ENCODE measurements around the gene SPDYE16.
"Not testable (repeated sequence)": the region's sequence is repeated elsewhere in the genome, so short reads cannot be mapped to it uniquely, and the experiment has no call there.

SPDYE16 gene

DNA sequence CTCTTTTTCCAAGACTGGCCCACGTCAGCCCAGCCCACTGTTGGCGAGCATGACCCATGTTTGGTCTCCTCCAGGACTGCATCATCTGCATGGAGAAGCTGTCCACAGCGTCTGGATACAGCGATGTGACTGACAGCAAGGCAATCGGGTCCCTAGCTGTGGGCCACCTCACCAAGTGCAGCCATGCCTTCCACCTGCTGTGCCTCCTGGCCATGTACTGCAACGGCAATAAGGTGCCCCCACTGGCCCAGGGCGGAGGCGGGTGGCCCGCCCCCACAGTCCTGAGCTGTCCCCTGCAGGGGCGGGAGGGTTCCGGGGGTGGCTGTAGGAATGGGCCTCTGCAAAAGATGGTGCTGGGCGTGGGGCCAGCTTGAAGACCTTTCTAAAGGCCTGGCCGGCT, 40.9 kb downstream of the SPDYE16 start:
- H3K27ac ChIP-seq (ENCODE audit: low read depth, low read length, severe bottlenecking); H3K9me3 ChIP-seq (ENCODE audit: control insufficient read depth, low read length); H3K36me3 ChIP-seq (ENCODE audit: control insufficient read depth, insufficient read depth, low read length); H3K4me3 ChIP-seq (ENCODE audit: extremely low read depth, insufficient read depth, low read length, poor library complexity, severe bottlenecking); H3K4me1 ChIP-seq (ENCODE audit: control insufficient read depth, insufficient read depth, low read length, poor library complexity, severe bottlenecking): not testable (repeated sequence)
- WGBS, 2 experiments (ENCODE audit: insufficient coverage in 2 of 2), result 48 to 100% methylated on average over 2 to 5 of the region's 13 CpGs

- not testable (repeated sequence) for H3K27ac ChIP-seq (ENCODE audit: low read depth, low read length, severe bottlenecking); H3K4me3 ChIP-seq (ENCODE audit: extremely low read depth, insufficient read depth, low read length, poor library complexity, severe bottlenecking); H3K4me1 ChIP-seq (ENCODE audit: control insufficient read depth, insufficient read depth, low read length, poor library complexity, severe bottlenecking); H3K36me3 ChIP-seq (ENCODE audit: control insufficient read depth, insufficient read depth, low read length); H3K9me3 ChIP-seq (ENCODE audit: control insufficient read depth, low read length)
- no CpG with 5 or more reads among the region's 19 CpGs for WGBS, 2 experiments (ENCODE audit: insufficient coverage in 2 of 2)
These were observed 43.2 kb downstream of the SPDYE16 start for GRCh38 chr7:76499924-76500241.

GRCh38 chr7:76499201-76499923, 43.7 kb downstream of the SPDYE16 start:
- not testable (repeated sequence) for H3K9me3 ChIP-seq (ENCODE audit: control insufficient read depth, low read length); H3K36me3 ChIP-seq (ENCODE audit: control insufficient read depth, insufficient read depth, low read length); H3K27ac ChIP-seq (ENCODE audit: low read depth, low read length, severe bottlenecking); H3K4me3 ChIP-seq (ENCODE audit: extremely low read depth, insufficient read depth, low read length, poor library complexity, severe bottlenecking); H3K4me1 ChIP-seq (ENCODE audit: control insufficient read depth, insufficient read depth, low read length, poor library complexity, severe bottlenecking)
- 69 to 87% methylated on average over 3 to 4 of the region's 28 CpGs for WGBS, 2 experiments (ENCODE audit: insufficient coverage in 2 of 2)

GRCh38 chr7:76498583-76499200, 44.4 kb downstream of the SPDYE16 start:
- H3K4me3 ChIP-seq (ENCODE audit: extremely low read depth, insufficient read depth, low read length, poor library complexity, severe bottlenecking); H3K4me1 ChIP-seq (ENCODE audit: control insufficient read depth, insufficient read depth, low read length, poor library complexity, severe bottlenecking); H3K27ac ChIP-seq (ENCODE audit: low read depth, low read length, severe bottlenecking); H3K36me3 ChIP-seq (ENCODE audit: control insufficient read depth, insufficient read depth, low read length); H3K9me3 ChIP-seq (ENCODE audit: control insufficient read depth, low read length): not testable (repeated sequence)
- WGBS, 2 experiments (ENCODE audit: insufficient coverage in 2 of 2), result 86 to 100% methylated on average over 1 of the region's 10 CpGs

DNA sequence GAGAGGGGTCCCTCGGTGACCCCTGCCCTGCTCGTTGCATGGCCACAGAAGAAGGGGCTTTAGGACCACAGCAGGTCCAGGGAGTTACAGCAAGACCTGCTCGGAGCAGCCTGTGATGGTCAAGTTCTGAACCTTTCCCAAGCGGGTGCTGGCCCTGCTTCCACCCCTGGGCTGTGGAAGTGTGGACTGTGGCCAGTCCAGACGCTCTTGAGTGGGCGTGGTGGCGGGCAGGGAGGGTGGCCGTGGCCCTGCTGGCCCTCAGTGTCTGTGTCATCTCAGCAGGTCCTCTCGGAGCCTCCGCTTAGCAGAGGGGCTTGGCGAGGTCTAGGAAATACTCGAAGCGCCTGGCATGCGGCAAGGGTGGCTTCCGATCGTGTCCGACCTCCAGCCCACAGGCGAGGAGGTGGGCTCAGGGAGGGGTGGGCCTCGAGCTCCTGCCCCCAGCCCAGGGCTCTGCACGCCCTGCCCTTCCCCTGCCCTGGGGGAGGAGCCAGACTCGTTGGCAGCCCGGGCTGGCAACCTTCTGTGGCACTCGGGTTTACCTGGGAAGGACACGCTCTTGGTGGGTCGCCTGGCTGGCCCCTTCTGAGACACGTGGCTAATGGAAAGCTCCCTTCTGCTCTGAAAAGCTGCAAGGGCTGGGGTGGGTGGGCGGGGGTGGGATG, 45.0 kb downstream of the SPDYE16 start:
- H3K4me1 ChIP-seq (ENCODE audit: control insufficient read depth, insufficient read depth, low read length, poor library complexity, severe bottlenecking); H3K36me3 ChIP-seq (ENCODE audit: control insufficient read depth, insufficient read depth, low read length); H3K4me3 ChIP-seq (ENCODE audit: extremely low read depth, insufficient read depth, low read length, poor library complexity, severe bottlenecking); H3K9me3 ChIP-seq (ENCODE audit: control insufficient read depth, low read length); H3K27ac ChIP-seq (ENCODE audit: low read depth, low read length, severe bottlenecking): not testable (repeated sequence)
- WGBS, 2 experiments (ENCODE audit: insufficient coverage in 2 of 2), result 80% methylated on average over 1 of the region's 27 CpGs; no CpG with 5 or more reads in 1 of the 2 experiments

- WGBS, 2 experiments (ENCODE audit: insufficient coverage in 2 of 2), result 97 to 99% methylated on average over 8 to 9 of the region's 16 CpGs
- not testable (repeated sequence) for H3K4me1 ChIP-seq (ENCODE audit: control insufficient read depth, insufficient read depth, low read length, poor library complexity, severe bottlenecking)
These were observed 47.4 kb downstream of the SPDYE16 start for GRCh38 chr7:76495717-76496116.

DNA sequence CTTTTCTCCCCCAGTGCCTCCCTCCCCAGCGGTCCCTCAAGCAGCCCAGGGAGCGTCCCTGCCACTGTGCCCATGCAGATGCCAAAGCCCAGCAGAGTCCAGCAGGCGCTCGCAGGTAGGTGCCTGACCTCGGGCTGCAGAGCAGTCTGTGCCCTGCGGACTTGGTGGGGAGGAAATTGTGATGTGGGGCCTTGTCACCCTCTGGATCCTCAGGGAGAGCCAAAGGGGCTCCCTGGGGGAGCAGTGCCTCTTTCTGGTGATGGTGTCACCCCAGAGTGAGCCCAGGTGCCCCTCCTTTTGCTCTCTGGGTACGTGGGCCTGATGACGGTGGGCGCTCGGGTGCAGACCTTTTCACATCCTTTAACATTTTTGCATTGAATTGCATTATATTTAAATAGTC, 51.0 kb downstream of the SPDYE16 start:
- not testable (repeated sequence) for H3K36me3 ChIP-seq (ENCODE audit: control insufficient read depth, insufficient read depth, low read length); H3K4me1 ChIP-seq (ENCODE audit: control insufficient read depth, insufficient read depth, low read length, poor library complexity, severe bottlenecking); H3K9me3 ChIP-seq (ENCODE audit: control insufficient read depth, low read length); H3K27ac ChIP-seq (ENCODE audit: low read depth, low read length, severe bottlenecking); H3K4me3 ChIP-seq (ENCODE audit: extremely low read depth, insufficient read depth, low read length, poor library complexity, severe bottlenecking)
- WGBS, 2 experiments (ENCODE audit: insufficient coverage in 2 of 2), result 87 to 93% methylated on average over 3 to 4 of the region's 10 CpGs

More at GRCh38 chr7:76495717-76496116, 47.4 kb downstream of the SPDYE16 start:
- not testable (repeated sequence) for H3K4me3 ChIP-seq (ENCODE audit: extremely low read depth, insufficient read depth, low read length, poor library complexity, severe bottlenecking); H3K27ac ChIP-seq (ENCODE audit: low read depth, low read length, severe bottlenecking); H3K36me3 ChIP-seq (ENCODE audit: control insufficient read depth, insufficient read depth, low read length); H3K9me3 ChIP-seq (ENCODE audit: control insufficient read depth, low read length)

- not testable (repeated sequence) for H3K4me3 ChIP-seq (ENCODE audit: extremely low read depth, insufficient read depth, low read length, poor library complexity, severe bottlenecking); H3K4me1 ChIP-seq (ENCODE audit: control insufficient read depth, insufficient read depth, low read length, poor library complexity, severe bottlenecking); H3K9me3 ChIP-seq (ENCODE audit: control insufficient read depth, low read length); H3K36me3 ChIP-seq (ENCODE audit: control insufficient read depth, insufficient read depth, low read length); H3K27ac ChIP-seq (ENCODE audit: low read depth, low read length, severe bottlenecking)
- no CpG with 5 or more reads among the region's 13 CpGs for WGBS, 2 experiments (ENCODE audit: insufficient coverage in 2 of 2)
These were observed 55.1 kb downstream of the SPDYE16 start for GRCh38 chr7:76487969-76488368.

DNA sequence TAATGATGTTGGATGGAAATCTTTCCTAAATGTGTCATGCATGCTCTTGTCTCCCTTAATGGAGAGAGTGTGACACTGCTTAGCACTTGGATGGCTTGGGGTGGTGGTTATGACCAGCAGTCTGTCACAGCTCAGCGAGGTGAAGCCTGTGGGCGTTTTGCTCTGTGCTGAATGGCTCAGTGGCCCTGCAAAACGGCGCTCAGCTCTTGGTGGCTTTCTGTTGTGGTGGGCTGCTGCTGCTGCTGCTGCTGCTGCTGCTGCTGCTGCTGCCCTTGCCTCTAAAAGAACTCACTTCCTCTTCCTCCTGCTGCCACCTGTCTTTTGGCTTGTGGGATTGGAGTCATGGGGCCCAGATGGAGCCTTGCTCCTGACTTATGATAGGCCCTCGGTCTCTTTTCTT, 56.5 kb downstream of the SPDYE16 start:
- H3K36me3 ChIP-seq (ENCODE audit: control insufficient read depth, insufficient read depth, low read length); H3K4me1 ChIP-seq (ENCODE audit: control insufficient read depth, insufficient read depth, low read length, poor library complexity, severe bottlenecking): not testable (repeated sequence)
- no CpG with 5 or more reads among the region's 5 CpGs for WGBS, 2 experiments (ENCODE audit: insufficient coverage in 2 of 2)

GRCh38 chr7:76485822-76486610, 57.1 kb downstream of the SPDYE16 start:
- not testable (repeated sequence) for H3K27ac ChIP-seq (ENCODE audit: low read depth, low read length, severe bottlenecking); H3K36me3 ChIP-seq (ENCODE audit: control insufficient read depth, insufficient read depth, low read length); H3K4me1 ChIP-seq (ENCODE audit: control insufficient read depth, insufficient read depth, low read length, poor library complexity, severe bottlenecking); H3K9me3 ChIP-seq (ENCODE audit: control insufficient read depth, low read length); H3K4me3 ChIP-seq (ENCODE audit: extremely low read depth, insufficient read depth, low read length, poor library complexity, severe bottlenecking)
- no CpG with 5 or more reads among the region's 20 CpGs for WGBS, 2 experiments (ENCODE audit: insufficient coverage in 2 of 2)

More for the DNA sequence above, 56.5 kb downstream of the SPDYE16 start:
- not testable (repeated sequence) for H3K4me3 ChIP-seq (ENCODE audit: extremely low read depth, insufficient read depth, low read length, poor library complexity, severe bottlenecking); H3K9me3 ChIP-seq (ENCODE audit: control insufficient read depth, low read length); H3K27ac ChIP-seq (ENCODE audit: low read depth, low read length, severe bottlenecking)
